Endodermal cell (in vitro differentiated cells): ENCODE measurements around the gene CFAP54. TPM values are rescaled to one million over a fixed set of nuclear protein-coding genes. Genes with fewer than 3 reads are reported as not detected.

Source experiments
- DNase-seq: peaks from one replicate; pipeline ENCODE4 v3.0.0-alpha.2; 2017
- H3K27ac ChIP-seq: 2 replicates; pipeline ENCODE4 v1.5.1; 2013; ENCODE audit warnings: mild to moderate bottlenecking, low read depth, low read length, moderate library complexity
- H3K27me3 ChIP-seq: 2 replicates; pipeline ENCODE4 v1.6.1; 2013; ENCODE audit warnings: mild to moderate bottlenecking, low read length, moderate library complexity; ENCODE audit not compliant: insufficient read depth, control insufficient read depth, poor library complexity, severe bottlenecking
- H3K36me3 ChIP-seq: 2 replicates; pipeline ENCODE4 v1.7.0; 2013; ENCODE audit warnings: mild to moderate bottlenecking, low read length, moderate library complexity; ENCODE audit not compliant: control insufficient read depth, insufficient read depth
- H3K4me1 ChIP-seq: one replicate; pipeline ENCODE4 v1.7.0; 2013; ENCODE audit warnings: low read length; ENCODE audit not compliant: control insufficient read depth, insufficient read depth
- H3K4me3 ChIP-seq: 2 replicates; pipeline ENCODE4 v1.5.1; 2013; ENCODE audit warnings: mild to moderate bottlenecking, low read length, moderate library complexity
- H3K9ac ChIP-seq: 2 replicates; pipeline ENCODE4 v1.6.1; 2013; ENCODE audit warnings: mild to moderate bottlenecking, low read length, moderate library complexity; ENCODE audit not compliant: poor library complexity, severe bottlenecking; ENCODE audit errors: extremely low read depth
- H3K9me3 ChIP-seq: 2 replicates; pipeline ENCODE4 v1.6.1; 2013; ENCODE audit warnings: mild to moderate bottlenecking, low read length, moderate library complexity; ENCODE audit not compliant: control insufficient read depth
- H3K27ac Mint-ChIP-seq: 2 replicates; pipeline ENCODE4 v1.8.0; 2020; ENCODE audit warnings: mixed read lengths
- H3K27me3 Mint-ChIP-seq: 2 replicates; pipeline ENCODE4 v1.8.0; 2021; ENCODE audit warnings: mild to moderate bottlenecking, mixed read lengths; ENCODE audit not compliant: insufficient read depth
- H3K36me3 Mint-ChIP-seq: 2 replicates; pipeline ENCODE4 v1.8.0; 2020; ENCODE audit warnings: low read depth, mixed read lengths
- H3K4me1 Mint-ChIP-seq: 2 replicates; pipeline ENCODE4 v1.8.0; 2020; ENCODE audit warnings: mixed read lengths
- H3K4me3 Mint-ChIP-seq: 2 replicates; pipeline ENCODE4 v1.8.0; 2020; ENCODE audit warnings: mild to moderate bottlenecking, moderate library complexity, mixed read lengths
- H3K9me3 Mint-ChIP-seq: 2 replicates; pipeline ENCODE4 v1.8.0; 2020; ENCODE audit warnings: mild to moderate bottlenecking, mixed read lengths
- WGBS, 2 experiments: methylation state at CpG; one replicate each; pipeline versions ENCODE4 v1.1.5 to v1.1.7; 2013; ENCODE audit warnings: missing lambda C conversion rate in 2 of 2, mixed read lengths in 1 of 2; ENCODE audit not compliant: insufficient coverage in 1 of 2, insufficient read length in 1 of 2; 5-methylcytosine and 5-hydroxymethylcytosine counted together
- total RNA-seq, 2 donors: library from RNA; stranded (reverse); fragmentation: NEBNext Ultra II Directional in 1 of 2; extraction: Animal tissue kit (Norgen Biotek cat#: 25700) in 1 of 2; gene quantifications; 2 replicates in 1 of 2; 3 replicates in 1 of 2; pipeline ENCODE4 v1.2.1, GENCODE V29; 2021
- TF ChIP-seq, protein P1 (sequence below): fragments of 200-600 bp; sonication (generic); conservative IDR thresholded peaks from 2 replicates; pipeline ENCODE4 v1.5.0; 2021; ENCODE audit warnings: antibody characterized with exemption, mild to moderate bottlenecking

Gene CFAP54
- total RNA-seq, 2 donors from 2014 or later: 1.5 to 1.7 TPM

DNA sequence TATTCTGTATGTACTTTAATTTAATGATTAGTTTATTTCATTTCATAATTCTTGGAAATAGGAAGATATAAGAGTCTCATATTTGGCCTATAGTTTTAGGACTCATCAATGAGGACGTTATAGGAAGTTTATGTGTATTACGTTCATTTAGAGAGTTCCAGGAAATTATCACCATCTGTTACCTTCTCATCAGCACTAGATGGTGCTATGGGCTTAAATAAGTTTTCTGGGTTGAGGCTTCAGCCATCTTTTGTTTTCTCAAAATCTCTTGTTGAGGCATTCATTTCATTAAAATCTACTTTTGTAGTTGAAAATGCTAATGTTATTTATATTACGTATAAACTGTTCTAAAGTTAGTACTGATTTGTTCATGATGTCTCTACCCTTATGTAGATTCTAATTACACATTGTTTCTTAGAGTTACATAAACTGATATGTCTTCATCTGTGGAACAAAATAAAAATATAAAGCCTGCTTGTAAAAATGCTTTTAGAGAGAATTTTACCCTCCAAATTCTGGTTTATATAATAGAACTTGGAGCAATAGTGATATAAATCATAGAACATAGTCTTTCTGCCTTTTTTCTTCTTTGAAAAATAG lies 89.2 kb downstream of the CFAP54 start:
- Mint-ChIP-seq H3K4me1 (peaks cover 13% of the 10 kb centered on the region), H3K27ac (peak overlapping the region; percentile 64)

GRCh38 chr12:96585977-96586376 lies 96.6 kb downstream of the CFAP54 start:
- Mint-ChIP-seq H3K4me3 (no peak overlapping the region), H3K9me3 (no peaks in the 10 kb centered on the region), H3K4me1 (no peaks in the 10 kb centered on the region), H3K27ac (no peak overlapping the region), H3K36me3 (no peaks in the 10 kb centered on the region), H3K27me3 (no peaks in the 10 kb centered on the region)
- H3K4me1 ChIP-seq: no peaks in the 10 kb centered on the region
- WGBS, 2 experiments: 90% methylated on average over 1 of the region's 1 CpG; no CpG with 5 or more reads in 1 of the 2 experiments
- no peak overlapping the region for H3K27ac ChIP-seq
- H3K4me3 ChIP-seq: no peak overlapping the region
- TF ChIP-seq, protein P1, sequence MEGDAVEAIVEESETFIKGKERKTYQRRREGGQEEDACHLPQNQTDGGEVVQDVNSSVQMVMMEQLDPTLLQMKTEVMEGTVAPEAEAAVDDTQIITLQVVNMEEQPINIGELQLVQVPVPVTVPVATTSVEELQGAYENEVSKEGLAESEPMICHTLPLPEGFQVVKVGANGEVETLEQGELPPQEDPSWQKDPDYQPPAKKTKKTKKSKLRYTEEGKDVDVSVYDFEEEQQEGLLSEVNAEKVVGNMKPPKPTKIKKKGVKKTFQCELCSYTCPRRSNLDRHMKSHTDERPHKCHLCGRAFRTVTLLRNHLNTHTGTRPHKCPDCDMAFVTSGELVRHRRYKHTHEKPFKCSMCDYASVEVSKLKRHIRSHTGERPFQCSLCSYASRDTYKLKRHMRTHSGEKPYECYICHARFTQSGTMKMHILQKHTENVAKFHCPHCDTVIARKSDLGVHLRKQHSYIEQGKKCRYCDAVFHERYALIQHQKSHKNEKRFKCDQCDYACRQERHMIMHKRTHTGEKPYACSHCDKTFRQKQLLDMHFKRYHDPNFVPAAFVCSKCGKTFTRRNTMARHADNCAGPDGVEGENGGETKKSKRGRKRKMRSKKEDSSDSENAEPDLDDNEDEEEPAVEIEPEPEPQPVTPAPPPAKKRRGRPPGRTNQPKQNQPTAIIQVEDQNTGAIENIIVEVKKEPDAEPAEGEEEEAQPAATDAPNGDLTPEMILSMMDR: no peak
- no peaks in the 10 kb centered on the region for H3K9me3 ChIP-seq
- no peaks in the 10 kb centered on the region for H3K27me3 ChIP-seq
- DNase-seq: no peak
- no peaks in the 10 kb centered on the region for H3K36me3 ChIP-seq
- no peak overlapping the region for H3K9ac ChIP-seq

More for the DNA sequence above, 89.2 kb downstream of the CFAP54 start:
- Mint-ChIP-seq H3K9me3 (no peaks in the 10 kb centered on the region), H3K36me3 (no peaks in the 10 kb centered on the region), H3K27me3 (no peaks in the 10 kb centered on the region), H3K4me3 (no peak overlapping the region)
- DNase-seq: no peak
- no peaks in the 10 kb centered on the region for H3K9me3 ChIP-seq
- H3K36me3 ChIP-seq: no peaks in the 10 kb centered on the region
- H3K4me3 ChIP-seq: no peak overlapping the region
- no peaks in the 10 kb centered on the region for H3K4me1 ChIP-seq
- TF ChIP-seq, protein P1: peak; percentile 88
- H3K27me3 ChIP-seq: no peaks in the 10 kb centered on the region
- no peak overlapping the region for H3K27ac ChIP-seq
- H3K9ac ChIP-seq: no peak overlapping the region
- WGBS, 2 experiments: 13% methylated on average over 2 of the region's 3 CpGs; no CpG with 5 or more reads in 1 of the 2 experiments

DNA sequence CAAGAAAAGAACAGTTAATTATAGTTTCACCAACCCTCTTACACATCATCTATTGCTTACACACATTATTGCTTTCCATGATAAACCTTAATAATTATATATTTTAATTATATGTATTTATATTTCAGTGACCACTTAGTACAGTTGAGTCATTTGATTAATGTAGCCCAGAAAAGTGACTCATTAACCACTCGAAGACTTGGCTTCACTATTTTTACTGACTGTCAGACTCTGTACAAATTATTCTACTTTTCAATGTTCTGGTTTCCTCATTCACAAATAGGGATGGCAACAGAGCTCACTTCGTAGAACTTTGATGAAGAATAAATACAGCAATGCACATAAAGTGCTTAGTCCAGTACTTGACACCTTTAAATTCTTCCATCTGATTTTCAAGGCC lies 98.3 kb downstream of the CFAP54 start:
- Histone ChIP-seq H3K36me3 (no peaks in the 10 kb centered on the region), H3K27me3 (no peaks in the 10 kb centered on the region), H3K9me3 (no peaks in the 10 kb centered on the region), H3K9ac (no peak overlapping the region), H3K27ac (no peak overlapping the region), H3K4me3 (no peak overlapping the region), H3K4me1 (no peaks in the 10 kb centered on the region)
- 87 to 92% methylated on average over 2 of the region's 2 CpGs for WGBS, 2 experiments
- no peak overlapping the region for H3K4me3 Mint-ChIP-seq
- no peak overlapping the region for H3K27ac Mint-ChIP-seq
- H3K4me1 Mint-ChIP-seq: no peaks in the 10 kb centered on the region
- H3K36me3 Mint-ChIP-seq: no peaks in the 10 kb centered on the region
- no peaks in the 10 kb centered on the region for H3K27me3 Mint-ChIP-seq
- TF ChIP-seq, protein P1: no peak
- H3K9me3 Mint-ChIP-seq: no peaks in the 10 kb centered on the region
- DNase-seq: no peak
